CD8-positive, alpha-beta memory T cell (primary cell): Measurements from ENCODE around the gene EPB41L3. TPM values are rescaled to one million over a fixed set of nuclear protein-coding genes. Genes with fewer than 3 reads are reported as not detected.

ENCODE experiments used
- CTCF ChIA-PET: fragments of 350-600 bp; sonication (Branson Sonifier 250); formaldehyde crosslinking; loops from one replicate; lab custom pipeline; 2021; ENCODE audit warnings: antibody characterized with exemption; lab: Charles Lee
- POLR2A ChIA-PET: fragments of 350-600 bp; sonication (Branson Sonifier 250); formaldehyde crosslinking; loops from one replicate; lab custom pipeline; 2021; ENCODE audit warnings: antibody characterized with exemption; lab: Charles Lee
- DNase-seq, 5 donors: peaks; one replicate each; pipeline versions ENCODE4 v3.0.0 to v3.0.0-alpha.2; 2020 to 2022; ENCODE audit warnings: mixed read lengths in 1 of 5
- H3K27ac ChIP-seq: one replicate; pipeline ENCODE4 v1.7.0; 2013; ENCODE audit warnings: low read depth, mild to moderate bottlenecking, low read length, moderate library complexity
- H3K27me3 ChIP-seq: 2 replicates; pipeline ENCODE4 v1.7.0; 2013; ENCODE audit warnings: low read length, mild to moderate bottlenecking; ENCODE audit not compliant: insufficient read depth, poor library complexity, severe bottlenecking
- H3K36me3 ChIP-seq: 2 replicates; pipeline ENCODE4 v1.7.0; 2013; ENCODE audit warnings: mild to moderate bottlenecking, low read length, moderate library complexity; ENCODE audit not compliant: insufficient read depth
- H3K4me1 ChIP-seq: 2 replicates; pipeline ENCODE4 v1.7.0; 2013; ENCODE audit warnings: mild to moderate bottlenecking, low read length, moderate library complexity; ENCODE audit not compliant: insufficient read depth
- H3K4me3 ChIP-seq: 2 replicates; pipeline ENCODE4 v1.7.0; 2013; ENCODE audit warnings: mild to moderate bottlenecking, low read length
- H3K9me3 ChIP-seq: 2 replicates; pipeline ENCODE4 v1.7.0; 2013; ENCODE audit warnings: mild to moderate bottlenecking, low read length
- H3K27ac Mint-ChIP-seq, 8 donors: one replicate each; pipeline ENCODE4 v1.8.0; 2020 to 2021; ENCODE audit warnings: mixed read lengths in 8 of 8, mild to moderate bottlenecking in 6 of 8, inconsistent platforms in 3 of 8, moderate library complexity in 3 of 8
- H3K27me3 Mint-ChIP-seq, 2 donors: one replicate each; pipeline ENCODE4 v1.8.0; 2020 to 2021; ENCODE audit warnings: mixed read lengths in 2 of 2, mild to moderate bottlenecking in 1 of 2, moderate library complexity in 1 of 2
- H3K36me3 Mint-ChIP-seq, 3 donors: one replicate each; pipeline ENCODE4 v1.8.0; 2020 to 2021; ENCODE audit warnings: mixed read lengths in 3 of 3, inconsistent platforms in 1 of 3, mild to moderate bottlenecking in 1 of 3
- H3K4me1 Mint-ChIP-seq, 3 donors: one replicate each; pipeline ENCODE4 v1.8.0; 2020 to 2021; ENCODE audit warnings: mixed read lengths in 3 of 3, inconsistent platforms in 1 of 3, mild to moderate bottlenecking in 1 of 3
- H3K4me3 Mint-ChIP-seq, 7 donors: one replicate each; pipeline ENCODE4 v1.8.0; 2020 to 2021; ENCODE audit warnings: mixed read lengths in 7 of 7, mild to moderate bottlenecking in 6 of 7, moderate library complexity in 4 of 7, inconsistent platforms in 2 of 7
- H3K9me3 Mint-ChIP-seq, 5 donors: one replicate each; pipeline ENCODE4 v1.8.0; 2020 to 2022; ENCODE audit warnings: mixed read lengths in 5 of 5, mild to moderate bottlenecking in 3 of 5, moderate library complexity in 2 of 5, inconsistent platforms in 1 of 5
- polyA plus RNA-seq: library from polyadenylated mRNA; unstranded; fragments of 300-500 nt; fragmentation: Illumina TruSeq; gene quantifications from one replicate; pipeline ENCODE4 v1.2.3, GENCODE V29; 2021
- total RNA-seq, 2 experiments: library from RNA; stranded (reverse); gene quantifications; one replicate each; pipeline ENCODE4 v1.2.3, GENCODE V29; 2021

The EPB41L3 gene
- total and polyA plus RNA-seq, 3 experiments from 2014 or later, result 1.2 to 1.8 TPM; not detected in 1

DNA sequence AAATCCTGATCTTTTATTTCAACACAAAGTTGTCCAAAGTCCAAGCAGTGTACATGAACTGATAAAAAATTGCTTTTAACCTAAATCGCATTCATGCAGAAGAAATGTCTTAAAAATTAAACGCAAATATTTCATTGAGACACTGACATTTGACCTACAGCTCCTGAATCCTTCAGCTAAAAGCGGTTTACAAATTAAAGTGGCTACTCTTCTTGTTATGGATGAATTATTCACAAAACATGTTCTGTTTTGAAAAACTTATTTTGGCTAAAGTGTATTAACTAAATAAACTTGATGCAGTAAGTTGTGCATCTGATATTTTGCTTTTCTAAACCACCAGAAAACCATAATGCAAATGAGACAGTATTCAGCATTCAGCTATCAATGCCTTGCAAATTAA, 2.2 kb downstream of the EPB41L3 start:
- Histone ChIP-seq H3K36me3 (no peaks in the 10 kb centered on the region), H3K27me3 (no peaks in the 10 kb centered on the region), H3K4me1 (no peaks in the 10 kb centered on the region), H3K27ac (no peak overlapping the region), H3K9me3 (no peaks in the 10 kb centered on the region), H3K4me3 (no peak overlapping the region)
- peaks cover 23 to 41% of the 10 kb centered on the region in 2 donors for H3K27me3 Mint-ChIP-seq
- no peak for DNase-seq
- H3K4me1 Mint-ChIP-seq, result peaks cover 0 to 10% (median 3%) of the 10 kb centered on the region in 3 donors
- CTCF ChIA-PET, result no interaction called here
- POLR2A ChIA-PET, result no interaction called here
- H3K36me3 Mint-ChIP-seq, result no peaks in the 10 kb centered on the region
- no peak overlapping the region for H3K4me3 Mint-ChIP-seq
- H3K9me3 Mint-ChIP-seq, result peaks cover 0 to 3% (median 0%) of the 10 kb centered on the region in 5 donors
- no peak overlapping the region for H3K27ac Mint-ChIP-seq

DNA sequence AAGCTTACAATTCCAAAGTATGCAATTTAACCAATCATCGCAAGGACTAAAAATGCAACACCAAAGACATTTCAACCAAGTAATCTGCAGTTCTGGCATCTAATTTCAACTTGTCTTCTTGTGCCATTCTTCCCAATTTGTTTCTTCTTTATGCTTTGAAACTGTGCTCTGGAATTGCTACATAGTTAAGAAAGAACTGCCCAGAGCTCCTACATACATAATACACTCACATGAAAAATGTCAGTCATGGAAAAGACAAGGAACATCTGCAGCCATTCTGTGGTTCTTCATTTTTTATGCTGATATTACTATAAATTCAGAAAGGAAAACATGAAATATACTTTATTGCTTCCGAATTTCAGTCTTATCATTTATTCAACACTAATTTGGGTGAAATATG, 4.4 kb downstream of the EPB41L3 start:
- Histone ChIP-seq H3K36me3 (no peaks in the 10 kb centered on the region), H3K4me3 (no peak overlapping the region), H3K27ac (no peak overlapping the region), H3K4me1 (no peaks in the 10 kb centered on the region), H3K9me3 (no peaks in the 10 kb centered on the region), H3K27me3 (no peaks in the 10 kb centered on the region)
- POLR2A ChIA-PET, result no interaction called here
- Mint-ChIP-seq H3K4me3 (no peak overlapping the region), H3K9me3 (peaks cover 0 to 3% (median 0%) of the 10 kb centered on the region in 5 donors), H3K27me3 (peaks cover 17 to 29% of the 10 kb centered on the region in 2 donors), H3K4me1 (peaks cover 0 to 9% (median 3%) of the 10 kb centered on the region in 3 donors), H3K27ac (no peak overlapping the region), H3K36me3 (no peaks in the 10 kb centered on the region)
- DNase-seq, result no peak
- CTCF ChIA-PET, result no interaction called here

DNA sequence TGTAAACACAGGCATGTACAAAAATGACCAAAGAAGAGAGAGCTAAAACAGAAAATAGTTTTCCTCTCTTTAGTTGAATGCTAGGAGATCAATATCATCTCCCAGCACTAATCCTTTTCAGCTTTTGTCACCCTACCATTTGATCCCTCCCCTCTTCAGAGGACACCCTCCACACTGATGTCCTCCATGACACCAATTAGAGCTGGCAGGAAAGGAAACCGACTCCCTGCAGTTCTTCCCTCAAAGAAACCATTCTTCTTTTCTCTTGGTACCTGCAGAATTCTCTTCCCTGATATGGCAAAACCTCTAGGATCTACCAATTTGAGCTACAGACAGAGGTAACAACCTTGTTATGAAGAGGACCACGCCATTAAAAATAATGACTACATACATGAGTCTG, 5.3 kb downstream of the EPB41L3 start:
- no peak overlapping the region for H3K4me3 Mint-ChIP-seq
- Histone ChIP-seq H3K27ac (no peak overlapping the region), H3K9me3 (no peaks in the 10 kb centered on the region), H3K4me3 (no peak overlapping the region), H3K4me1 (no peaks in the 10 kb centered on the region), H3K36me3 (no peaks in the 10 kb centered on the region), H3K27me3 (no peaks in the 10 kb centered on the region)
- POLR2A ChIA-PET, result no interaction called here
- peaks cover 0 to 6% (median 3%) of the 10 kb centered on the region in 3 donors for H3K4me1 Mint-ChIP-seq
- CTCF ChIA-PET, result no interaction called here
- no peak overlapping the region for H3K27ac Mint-ChIP-seq
- peaks cover 0 to 3% (median 0%) of the 10 kb centered on the region in 5 donors for H3K9me3 Mint-ChIP-seq
- peaks cover 15 to 26% of the 10 kb centered on the region in 2 donors for H3K27me3 Mint-ChIP-seq
- no peaks in the 10 kb centered on the region for H3K36me3 Mint-ChIP-seq
- DNase-seq, result no peak

DNA sequence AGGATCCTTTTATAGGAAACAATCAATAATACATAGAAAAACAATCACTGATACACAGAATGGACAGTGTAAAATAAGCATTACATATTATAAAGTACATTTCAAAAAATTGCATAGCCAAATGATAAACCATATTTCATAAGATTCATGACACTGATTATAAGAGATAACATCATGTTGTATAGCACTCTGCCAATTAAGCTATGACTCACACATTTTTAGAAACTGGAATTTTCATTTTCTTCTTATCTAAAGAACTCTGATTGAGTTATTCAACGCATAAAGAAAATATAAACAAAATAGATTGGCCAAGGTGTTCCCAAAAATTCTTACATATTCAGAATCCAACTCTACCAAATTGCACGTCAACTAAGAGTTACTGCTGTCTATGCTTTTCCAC, 5.9 kb downstream of the EPB41L3 start:
- no peak overlapping the region for H3K27ac ChIP-seq
- no peaks in the 10 kb centered on the region for H3K36me3 ChIP-seq
- no peak overlapping the region for H3K4me3 Mint-ChIP-seq
- H3K4me1 Mint-ChIP-seq, result peaks cover 0 to 6% (median 3%) of the 10 kb centered on the region in 3 donors
- no peaks in the 10 kb centered on the region for H3K36me3 Mint-ChIP-seq
- no peaks in the 10 kb centered on the region for H3K9me3 ChIP-seq
- DNase-seq, result no peak
- H3K27me3 Mint-ChIP-seq, result peaks cover 15 to 26% of the 10 kb centered on the region in 2 donors
- ChIA-PET CTCF (no interaction called here), POLR2A (no interaction called here)
- H3K27me3 ChIP-seq, result no peaks in the 10 kb centered on the region
- no peak overlapping the region for H3K4me3 ChIP-seq
- H3K27ac Mint-ChIP-seq, result no peak overlapping the region
- peaks cover 0 to 3% (median 0%) of the 10 kb centered on the region in 5 donors for H3K9me3 Mint-ChIP-seq
- no peaks in the 10 kb centered on the region for H3K4me1 ChIP-seq

DNA sequence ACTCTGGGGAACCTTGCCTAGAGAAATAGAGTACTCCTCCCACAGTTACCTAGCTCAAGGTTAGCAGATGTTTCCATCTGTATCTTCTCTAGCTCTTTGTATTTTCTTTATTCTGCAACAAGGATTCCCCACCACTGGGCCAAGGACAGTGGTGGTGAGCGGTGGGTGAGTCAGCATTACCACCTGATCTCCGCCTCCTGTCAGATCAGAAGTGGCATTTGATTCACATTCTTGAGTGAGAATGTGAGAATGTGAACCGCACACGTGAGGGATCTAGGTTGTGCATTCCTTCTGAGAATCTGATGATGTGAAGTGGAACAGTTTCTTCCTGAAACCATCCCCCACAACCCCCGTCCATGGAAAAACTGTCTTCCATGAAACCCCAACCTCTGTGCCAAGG, 9.0 kb downstream of the EPB41L3 start:
- no peak overlapping the region for H3K27ac ChIP-seq
- no peaks in the 10 kb centered on the region for H3K4me1 Mint-ChIP-seq
- DNase-seq, result no peak
- POLR2A ChIA-PET, result no interaction called here
- H3K27me3 ChIP-seq, result no peaks in the 10 kb centered on the region
- no peaks in the 10 kb centered on the region for H3K4me1 ChIP-seq
- no peaks in the 10 kb centered on the region for H3K36me3 Mint-ChIP-seq
- no peaks in the 10 kb centered on the region for H3K36me3 ChIP-seq
- H3K4me3 ChIP-seq, result no peak overlapping the region
- H3K4me3 Mint-ChIP-seq, result no peak overlapping the region
- no peak overlapping the region for H3K27ac Mint-ChIP-seq
- peaks cover 3 to 4% of the 10 kb centered on the region in 2 donors for H3K27me3 Mint-ChIP-seq
- CTCF ChIA-PET, result no interaction called here
- no peaks in the 10 kb centered on the region for H3K9me3 Mint-ChIP-seq
- no peaks in the 10 kb centered on the region for H3K9me3 ChIP-seq

DNA sequence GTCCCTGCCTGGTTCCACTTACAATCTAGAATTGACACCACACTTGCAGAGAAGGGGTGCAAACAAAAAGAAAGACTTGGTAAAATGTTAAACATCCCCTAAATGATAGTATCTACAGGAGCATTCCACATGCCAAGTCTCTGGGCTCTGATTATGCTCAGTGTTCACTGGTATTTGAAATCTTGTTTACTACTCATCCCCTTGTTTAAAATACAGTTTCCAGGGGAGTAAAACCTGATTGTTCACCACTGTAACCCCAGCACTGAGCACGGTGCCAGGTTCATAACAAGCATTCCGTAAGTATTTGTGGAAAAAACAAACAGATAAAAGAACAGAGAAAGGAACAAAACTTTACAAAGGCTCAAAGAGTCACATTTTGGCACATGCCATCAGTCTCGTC, 11.7 kb downstream of the EPB41L3 start:
- H3K27ac Mint-ChIP-seq, result no peak overlapping the region
- Histone ChIP-seq H3K27me3 (no peaks in the 10 kb centered on the region), H3K4me3 (no peak overlapping the region), H3K9me3 (no peaks in the 10 kb centered on the region), H3K4me1 (no peaks in the 10 kb centered on the region), H3K27ac (no peak overlapping the region), H3K36me3 (no peaks in the 10 kb centered on the region)
- ChIA-PET CTCF (no interaction called here), POLR2A (no interaction called here)
- no peaks in the 10 kb centered on the region for H3K36me3 Mint-ChIP-seq
- no peaks in the 10 kb centered on the region for H3K27me3 Mint-ChIP-seq
- H3K4me3 Mint-ChIP-seq, result no peak overlapping the region
- DNase-seq, result no peak
- H3K4me1 Mint-ChIP-seq, result no peaks in the 10 kb centered on the region
- H3K9me3 Mint-ChIP-seq, result no peaks in the 10 kb centered on the region

DNA sequence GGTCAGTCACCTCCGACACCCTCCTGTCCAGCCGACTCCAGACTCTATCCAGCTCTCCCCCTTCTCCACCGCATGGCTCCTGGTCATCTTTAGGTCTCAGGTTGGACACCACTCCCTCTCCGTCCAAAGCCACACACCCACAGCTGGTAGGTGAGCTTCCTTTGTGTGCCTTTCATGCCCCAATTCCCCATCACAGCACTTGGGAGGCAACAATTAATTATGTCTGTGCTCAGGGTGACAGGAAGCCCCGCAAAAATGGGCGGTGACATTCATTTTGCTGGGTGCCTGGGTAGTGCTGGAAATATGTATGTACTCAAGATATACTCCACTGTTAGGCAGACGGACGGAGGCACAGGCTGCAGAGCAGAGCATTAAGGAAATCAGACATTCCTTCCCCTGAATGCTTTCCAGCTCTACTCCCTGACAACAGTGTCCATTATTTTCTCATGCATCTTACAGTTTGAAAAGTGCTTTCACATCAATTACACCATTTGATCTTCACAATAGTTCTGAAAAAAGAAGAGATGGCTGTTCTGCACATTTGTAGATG, 13.1 kb downstream of the EPB41L3 start:
- POLR2A ChIA-PET, result no interaction called here
- Mint-ChIP-seq H3K27ac (no peak overlapping the region), H3K4me1 (no peaks in the 10 kb centered on the region), H3K27me3 (peaks cover 0 to 3% of the 10 kb centered on the region in 2 donors), H3K4me3 (no peak overlapping the region), H3K9me3 (no peaks in the 10 kb centered on the region), H3K36me3 (no peaks in the 10 kb centered on the region)
- H3K4me3 ChIP-seq, result no peak overlapping the region
- H3K36me3 ChIP-seq, result no peaks in the 10 kb centered on the region
- no peaks in the 10 kb centered on the region for H3K27me3 ChIP-seq
- H3K9me3 ChIP-seq, result no peaks in the 10 kb centered on the region
- CTCF ChIA-PET, result no interaction called here
- no peak for DNase-seq
- no peak overlapping the region for H3K27ac ChIP-seq
- H3K4me1 ChIP-seq, result no peaks in the 10 kb centered on the region

DNA sequence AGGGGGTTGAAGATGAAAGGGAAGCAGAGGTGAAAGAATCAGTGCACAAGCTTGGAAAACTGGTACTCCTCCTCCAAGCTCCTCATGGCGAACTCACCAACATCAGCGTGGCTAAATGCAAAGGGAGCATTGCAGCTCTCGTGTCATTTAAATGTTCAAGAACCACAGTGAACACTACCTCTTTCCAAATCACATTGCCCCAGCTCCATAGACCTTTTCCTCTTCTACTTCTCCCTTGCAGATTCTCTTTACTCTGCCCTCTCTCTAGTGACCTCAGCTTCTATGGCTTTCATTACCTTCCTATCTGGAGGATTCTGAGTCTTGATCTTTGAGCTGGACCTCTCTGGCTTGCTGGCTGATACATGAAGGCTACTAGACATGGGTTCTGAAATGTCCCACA, 14.3 kb downstream of the EPB41L3 start:
- no peak for DNase-seq
- ChIA-PET CTCF (no interaction called here), POLR2A (no interaction called here)
- no peak overlapping the region for H3K27ac Mint-ChIP-seq
- H3K4me3 Mint-ChIP-seq, result no peak overlapping the region
- peaks cover 0 to 3% of the 10 kb centered on the region in 2 donors for H3K27me3 Mint-ChIP-seq
- Histone ChIP-seq H3K9me3 (no peaks in the 10 kb centered on the region), H3K36me3 (no peaks in the 10 kb centered on the region), H3K27me3 (no peaks in the 10 kb centered on the region), H3K4me3 (no peak overlapping the region), H3K27ac (no peak overlapping the region), H3K4me1 (no peaks in the 10 kb centered on the region)
- no peaks in the 10 kb centered on the region for H3K4me1 Mint-ChIP-seq
- no peaks in the 10 kb centered on the region for H3K9me3 Mint-ChIP-seq
- H3K36me3 Mint-ChIP-seq, result no peaks in the 10 kb centered on the region
